ENCODE results near the gene CACNG4.

The CACNG4 gene

DNA sequence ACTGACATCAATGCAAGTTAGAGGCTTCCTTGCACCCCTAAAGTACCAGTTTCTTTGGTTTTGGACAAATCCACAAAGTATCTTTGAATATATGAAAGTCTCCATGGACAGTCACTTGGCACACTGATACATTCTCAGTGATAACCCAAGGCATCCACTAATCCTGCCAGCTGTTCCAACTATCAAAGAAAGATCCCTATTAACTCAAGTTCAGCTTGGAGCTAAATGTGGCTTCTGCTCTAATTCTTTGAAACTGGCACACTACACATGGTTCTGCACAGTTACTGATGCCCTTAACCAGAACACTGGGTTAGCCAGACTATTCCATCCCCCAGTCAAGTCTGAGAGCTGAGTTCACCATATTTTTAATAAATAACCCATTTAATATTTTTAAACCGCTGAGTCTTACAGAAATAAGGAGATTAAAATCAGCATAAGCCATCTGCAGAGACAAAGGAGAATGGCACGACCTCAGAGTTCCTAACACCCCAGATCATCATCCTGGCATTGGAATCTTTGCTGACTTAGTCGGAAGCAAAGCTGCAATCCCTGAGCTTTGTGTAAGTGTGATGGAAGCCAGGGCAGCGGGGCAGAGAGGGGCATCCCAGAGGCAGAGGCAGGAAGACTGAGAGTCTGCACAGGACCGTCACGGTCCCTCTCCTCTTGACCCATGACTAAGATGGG, 86.1 kb downstream of the CACNG4 start:
- Mint-ChIP-seq H3K27ac (no peak overlapping the region), H3K4me1 (no peaks in the 10 kb centered on the region), H3K9me3 (peaks cover 5% of the 10 kb centered on the region), H3K36me3 (peaks cover 3% of the 10 kb centered on the region), H3K4me3 (no peak overlapping the region), H3K27me3 (peaks cover 1% of the 10 kb centered on the region)
- no peak for ATAC-seq (ENCODE audit: low read depth)
- DNase-seq (ENCODE audit: low spot score in 2 of 2): no peak

DNA sequence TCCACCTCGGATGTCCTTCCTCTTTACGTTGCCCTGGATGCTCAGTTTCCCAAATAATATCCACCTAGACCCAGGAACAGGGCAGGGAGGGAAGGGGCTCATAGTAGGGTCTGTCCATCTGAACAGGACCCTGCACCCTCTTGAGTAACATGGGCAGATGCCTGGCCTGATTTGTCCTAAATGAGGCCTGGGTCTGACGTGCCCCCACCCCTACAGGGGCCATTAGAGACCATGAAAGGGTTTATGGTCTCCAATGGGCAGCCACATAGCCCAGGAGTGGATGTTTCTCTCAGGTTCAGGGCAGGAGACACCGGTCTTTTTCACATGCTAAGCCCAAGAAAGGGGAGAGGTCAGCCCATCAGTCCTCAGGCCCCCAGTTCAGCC, 86.6 kb downstream of the CACNG4 start:
- Mint-ChIP-seq H3K27ac (no peak overlapping the region), H3K27me3 (peaks cover 1% of the 10 kb centered on the region), H3K9me3 (peaks cover 5% of the 10 kb centered on the region), H3K4me3 (no peak overlapping the region), H3K36me3 (peaks cover 3% of the 10 kb centered on the region), H3K4me1 (peaks cover 1% of the 10 kb centered on the region)
- ATAC-seq (ENCODE audit: low read depth) (no peak), DNase-seq (ENCODE audit: low spot score in 2 of 2) (no peak)

DNA sequence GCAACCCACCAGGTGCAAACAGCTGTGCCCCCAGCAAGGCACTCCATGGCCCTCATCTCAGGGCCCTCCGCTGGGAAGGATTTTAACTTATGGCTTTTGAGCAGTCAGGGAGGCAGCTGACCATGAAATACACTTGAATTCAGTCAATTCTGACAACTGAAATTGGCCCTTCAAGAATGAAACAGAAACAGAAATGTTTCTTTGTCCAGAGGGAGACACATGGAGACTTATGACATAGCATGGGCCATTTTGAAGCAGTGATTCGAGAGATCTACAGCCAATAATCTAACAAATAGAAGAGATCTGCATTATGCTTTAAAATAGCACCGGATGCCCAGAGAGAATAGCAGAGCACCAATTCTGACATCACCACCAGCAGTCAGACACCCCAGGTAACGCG, 87.3 kb downstream of the CACNG4 start:
- no peaks in the 10 kb centered on the region for H3K27me3 Mint-ChIP-seq
- peaks cover 8% of the 10 kb centered on the region for H3K4me1 Mint-ChIP-seq
- ATAC-seq (ENCODE audit: low read depth): no peak
- no peak overlapping the region for H3K27ac Mint-ChIP-seq
- no peak overlapping the region for H3K4me3 Mint-ChIP-seq
- no peak for DNase-seq (ENCODE audit: low spot score in 2 of 2)
- peaks cover 4% of the 10 kb centered on the region for H3K9me3 Mint-ChIP-seq
- H3K36me3 Mint-ChIP-seq: peaks cover 2% of the 10 kb centered on the region

DNA sequence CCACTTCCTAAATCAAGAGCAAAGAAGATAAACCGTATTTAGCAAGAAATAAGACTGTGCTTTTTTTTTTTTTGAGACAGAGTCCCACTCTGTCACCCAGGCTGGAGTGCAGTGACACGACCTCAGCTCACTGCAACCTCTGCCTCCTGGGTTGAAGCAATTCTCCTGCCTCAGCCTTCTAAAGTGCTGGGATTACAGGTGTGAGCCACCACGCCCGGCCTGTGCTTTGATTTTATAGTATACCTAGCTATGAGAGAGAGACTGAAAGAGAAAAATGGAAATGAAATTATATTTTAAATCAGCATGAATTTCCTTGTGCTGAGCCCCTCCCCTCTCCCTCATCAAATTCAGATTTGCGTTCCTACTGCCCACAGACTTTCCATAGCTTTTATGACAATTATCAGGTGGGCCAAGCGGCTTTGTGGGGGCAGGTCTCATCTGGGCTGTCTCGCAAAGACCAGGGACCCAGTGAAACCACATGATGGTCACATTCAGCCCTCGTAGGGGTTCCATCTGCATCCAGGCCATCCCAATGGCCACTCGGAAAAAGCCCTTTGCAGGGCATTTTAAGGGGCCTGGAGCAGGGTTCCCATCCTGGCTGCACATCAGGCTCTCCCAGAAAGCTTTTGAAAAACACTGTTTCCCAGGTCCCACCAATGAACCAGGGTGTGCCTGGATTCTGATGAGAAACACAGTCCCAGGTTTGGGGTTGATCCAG, 88.4 kb downstream of the CACNG4 start:
- H3K9me3 Mint-ChIP-seq: peaks cover 4% of the 10 kb centered on the region
- peaks cover 2% of the 10 kb centered on the region for H3K36me3 Mint-ChIP-seq
- peaks cover 8% of the 10 kb centered on the region for H3K4me1 Mint-ChIP-seq
- no peaks in the 10 kb centered on the region for H3K27me3 Mint-ChIP-seq
- no peak overlapping the region for H3K27ac Mint-ChIP-seq
- ATAC-seq (ENCODE audit: low read depth): no peak
- DNase-seq (ENCODE audit: low spot score in 2 of 2): no peak
- H3K4me3 Mint-ChIP-seq: no peak overlapping the region

DNA sequence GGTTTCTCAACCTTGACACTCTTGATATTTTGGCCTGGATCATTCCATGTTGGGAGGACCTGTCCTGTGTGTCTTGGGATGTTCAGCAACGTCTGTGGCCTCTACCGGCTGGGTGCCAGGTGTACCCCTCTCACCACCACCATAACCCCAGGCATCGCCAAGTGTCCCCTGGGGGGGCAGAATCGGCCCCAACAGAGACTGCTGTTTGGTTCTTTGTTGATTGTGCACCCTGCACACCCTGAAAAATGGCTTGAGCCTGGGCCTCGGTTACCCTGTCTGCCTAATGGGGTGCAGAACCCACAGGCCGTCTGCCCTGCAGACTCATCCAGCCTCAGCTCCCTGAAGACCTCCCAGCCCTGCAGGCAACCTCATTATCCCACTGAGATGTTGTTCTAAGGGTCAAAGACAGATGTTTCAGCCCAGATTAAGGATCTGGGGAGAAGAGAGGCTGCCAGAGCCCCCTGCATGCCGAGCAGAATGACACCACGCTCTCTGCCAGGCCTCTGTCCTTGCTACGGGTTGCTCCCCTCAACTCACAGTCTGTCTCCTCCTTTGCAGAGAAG, 89.0 kb downstream of the CACNG4 start:
- H3K36me3 Mint-ChIP-seq: peaks cover 2% of the 10 kb centered on the region
- H3K27me3 Mint-ChIP-seq: no peaks in the 10 kb centered on the region
- DNase-seq (ENCODE audit: low spot score in 2 of 2) (no peak), ATAC-seq (ENCODE audit: low read depth) (no peak)
- H3K9me3 Mint-ChIP-seq: peaks cover 7% of the 10 kb centered on the region
- no peak overlapping the region for H3K27ac Mint-ChIP-seq
- peaks cover 8% of the 10 kb centered on the region for H3K4me1 Mint-ChIP-seq
- no peak overlapping the region for H3K4me3 Mint-ChIP-seq

DNA sequence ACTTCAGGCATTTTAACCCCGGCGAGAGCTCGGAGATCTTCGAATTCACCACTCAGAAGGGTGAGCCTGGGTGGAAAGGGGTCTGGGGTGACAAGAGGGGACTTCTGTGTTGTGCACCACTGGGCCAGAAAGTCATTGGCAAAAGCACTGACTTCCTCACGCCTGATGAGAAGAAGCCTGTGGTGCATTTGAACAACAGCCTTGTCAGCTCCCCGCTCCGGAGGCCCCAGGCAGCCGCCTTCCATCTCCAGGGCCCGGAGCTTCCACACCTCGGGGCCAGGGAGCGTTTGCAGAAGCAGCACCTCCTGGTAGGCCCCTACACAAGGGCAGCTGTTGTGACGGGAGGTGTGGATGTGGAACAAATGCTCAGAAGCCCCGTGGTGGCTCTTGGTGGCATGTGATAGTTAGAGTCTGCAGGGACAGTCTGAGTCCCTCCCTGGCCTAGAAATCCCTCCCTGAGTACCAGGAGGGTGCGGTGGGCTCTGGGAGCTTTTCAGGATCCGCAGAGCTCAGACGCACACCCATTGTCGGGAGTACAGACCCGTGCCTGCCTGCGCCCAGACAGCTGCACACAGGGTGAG, 89.6 kb downstream of the CACNG4 start:
- Mint-ChIP-seq H3K4me3 (no peak overlapping the region), H3K9me3 (peaks cover 3% of the 10 kb centered on the region), H3K27me3 (no peaks in the 10 kb centered on the region), H3K36me3 (no peaks in the 10 kb centered on the region), H3K27ac (no peak overlapping the region), H3K4me1 (peaks cover 8% of the 10 kb centered on the region)
- ATAC-seq (ENCODE audit: low read depth): no peak
- no peak for DNase-seq (ENCODE audit: low spot score in 2 of 2)

DNA sequence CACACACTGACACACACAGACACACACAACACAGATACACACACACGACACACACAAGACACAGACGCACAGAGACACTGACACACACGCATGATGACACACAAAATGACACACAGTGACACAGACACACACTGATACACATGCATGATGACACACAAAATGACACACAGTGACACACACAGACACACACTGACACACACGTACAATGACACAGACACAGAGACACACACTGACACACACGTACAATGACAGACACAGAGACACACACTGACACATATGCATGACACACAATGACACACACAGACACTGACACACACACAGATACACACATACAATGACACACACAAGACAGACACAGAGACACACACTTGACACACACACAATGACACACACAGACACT, 90.1 kb downstream of the CACNG4 start:
- no peak overlapping the region for H3K4me3 Mint-ChIP-seq
- H3K27ac Mint-ChIP-seq: no peak overlapping the region
- no peak for ATAC-seq (ENCODE audit: low read depth)
- peaks cover 3% of the 10 kb centered on the region for H3K9me3 Mint-ChIP-seq
- no peaks in the 10 kb centered on the region for H3K27me3 Mint-ChIP-seq
- H3K36me3 Mint-ChIP-seq: peaks cover 2% of the 10 kb centered on the region
- peaks cover 8% of the 10 kb centered on the region for H3K4me1 Mint-ChIP-seq
- no peak for DNase-seq (ENCODE audit: low spot score in 2 of 2)

DNA sequence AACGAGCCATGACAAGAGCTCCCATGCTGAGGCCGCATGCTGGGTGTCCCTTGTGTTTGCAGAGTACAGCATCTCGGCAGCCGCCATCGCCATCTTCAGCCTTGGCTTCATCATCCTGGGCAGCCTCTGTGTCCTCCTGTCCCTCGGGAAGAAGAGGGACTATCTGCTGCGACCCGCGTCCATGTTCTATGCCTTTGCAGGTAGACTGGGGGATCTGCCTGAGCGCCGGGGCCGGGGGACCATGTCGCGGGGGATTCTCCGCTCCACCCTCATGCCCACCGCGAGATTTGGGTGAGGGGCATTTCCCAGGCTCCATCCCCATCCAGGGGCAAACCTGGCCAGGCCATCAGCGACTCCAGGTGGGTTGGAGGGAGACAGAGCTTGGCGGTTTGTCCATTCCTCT, 90.5 kb downstream of the CACNG4 start:
- H3K36me3 Mint-ChIP-seq: peaks cover 2% of the 10 kb centered on the region
- H3K4me1 Mint-ChIP-seq: peaks cover 8% of the 10 kb centered on the region
- no peak overlapping the region for H3K27ac Mint-ChIP-seq
- no peak overlapping the region for H3K4me3 Mint-ChIP-seq
- no peak for ATAC-seq (ENCODE audit: low read depth)
- H3K9me3 Mint-ChIP-seq: peaks cover 3% of the 10 kb centered on the region
- no peak for DNase-seq (ENCODE audit: low spot score in 2 of 2)
- no peaks in the 10 kb centered on the region for H3K27me3 Mint-ChIP-seq

DNA sequence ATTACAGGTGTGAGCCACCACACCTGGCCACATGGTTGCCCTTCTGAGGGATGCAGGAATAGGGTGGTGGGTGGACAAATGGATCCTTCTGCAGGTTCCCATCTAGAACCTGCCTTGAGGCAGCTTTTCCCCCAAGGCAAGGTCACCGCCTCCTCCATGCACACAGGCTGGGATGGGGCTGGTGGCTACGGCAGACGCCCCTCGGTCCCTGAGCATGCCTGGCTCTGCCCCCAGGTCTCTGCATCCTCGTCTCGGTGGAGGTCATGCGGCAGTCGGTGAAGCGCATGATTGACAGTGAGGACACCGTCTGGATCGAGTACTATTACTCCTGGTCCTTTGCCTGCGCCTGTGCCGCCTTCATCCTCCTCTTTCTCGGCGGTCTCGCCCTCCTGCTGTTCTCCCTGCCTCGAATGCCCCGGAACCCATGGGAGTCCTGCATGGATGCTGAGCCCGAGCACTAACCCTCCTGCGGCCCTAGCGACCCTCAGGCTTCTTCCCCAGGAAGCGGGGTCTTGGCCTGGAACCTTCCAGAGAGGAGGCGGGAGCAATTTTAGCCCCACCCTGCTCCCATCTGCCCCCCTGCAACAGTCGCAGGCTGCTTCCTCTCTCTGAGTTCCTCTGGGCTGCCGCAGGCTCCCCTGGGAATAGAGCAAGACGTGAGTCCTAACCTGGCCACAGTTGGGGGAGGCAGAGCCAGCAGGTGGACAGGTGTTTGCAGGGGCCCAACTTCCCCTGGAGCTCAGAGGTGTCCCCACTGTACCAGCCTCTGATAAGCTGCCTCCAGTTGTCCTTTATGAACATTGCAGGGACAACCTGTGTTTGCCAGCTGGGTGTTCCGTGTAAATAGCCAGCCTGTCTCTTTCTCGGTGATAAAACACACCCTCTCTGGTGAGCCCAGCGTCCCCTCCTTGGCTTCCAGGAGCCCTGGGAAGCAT, 91.6 kb downstream of the CACNG4 start:
- peak overlapping the region; percentile 15 for H3K27ac Mint-ChIP-seq
- DNase-seq (ENCODE audit: low spot score in 2 of 2) (no peak), ATAC-seq (ENCODE audit: low read depth) (peak; percentile 59)
- H3K4me1 Mint-ChIP-seq: peaks cover 8% of the 10 kb centered on the region
- no peak overlapping the region for H3K4me3 Mint-ChIP-seq
- H3K27me3 Mint-ChIP-seq: no peaks in the 10 kb centered on the region
- H3K9me3 Mint-ChIP-seq: peaks cover 3% of the 10 kb centered on the region
- peaks cover 9% of the 10 kb centered on the region for H3K36me3 Mint-ChIP-seq

DNA sequence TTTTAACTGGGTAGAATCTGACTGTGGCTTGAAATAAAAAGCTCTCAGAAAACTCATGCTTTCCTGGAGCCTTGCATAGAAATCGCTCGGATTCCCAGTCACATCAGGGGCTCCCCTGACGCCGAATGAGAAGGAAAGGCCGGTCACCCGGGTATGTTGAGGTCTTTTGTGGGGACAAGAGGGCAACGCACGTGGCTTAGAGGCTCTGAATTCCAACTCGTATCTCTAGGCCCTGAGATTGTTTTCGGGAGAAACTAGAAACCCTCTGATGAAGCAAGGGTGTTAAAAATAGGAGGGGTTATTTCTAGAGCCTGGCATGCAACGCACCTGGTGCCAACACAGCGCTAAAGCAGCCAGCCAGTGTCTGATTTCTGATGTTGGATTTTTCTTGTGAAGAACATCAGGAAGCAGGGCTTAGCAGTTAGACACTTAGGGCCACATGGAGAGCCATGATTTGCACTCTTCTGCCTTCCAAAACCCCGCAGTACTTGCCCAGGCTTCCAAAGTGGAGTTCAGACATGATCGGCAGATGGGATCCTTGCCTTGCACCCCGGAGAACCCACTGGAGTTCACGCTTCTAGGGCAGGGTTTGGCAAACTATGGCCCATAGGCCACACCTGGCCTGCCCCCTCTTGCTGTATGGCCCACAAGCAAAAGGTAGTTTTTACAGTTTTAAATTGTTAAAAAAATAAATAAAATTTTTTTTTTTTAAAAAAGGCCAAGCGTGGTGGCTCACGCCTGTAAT, 92.4 kb downstream of the CACNG4 start:
- DNase-seq (ENCODE audit: low spot score in 2 of 2) (no peak), ATAC-seq (ENCODE audit: low read depth) (no peak)
- Mint-ChIP-seq H3K27me3 (no peaks in the 10 kb centered on the region), H3K36me3 (peaks cover 9% of the 10 kb centered on the region), H3K27ac (no peak overlapping the region), H3K9me3 (peaks cover 3% of the 10 kb centered on the region), H3K4me1 (peaks cover 8% of the 10 kb centered on the region), H3K4me3 (no peak overlapping the region)

DNA sequence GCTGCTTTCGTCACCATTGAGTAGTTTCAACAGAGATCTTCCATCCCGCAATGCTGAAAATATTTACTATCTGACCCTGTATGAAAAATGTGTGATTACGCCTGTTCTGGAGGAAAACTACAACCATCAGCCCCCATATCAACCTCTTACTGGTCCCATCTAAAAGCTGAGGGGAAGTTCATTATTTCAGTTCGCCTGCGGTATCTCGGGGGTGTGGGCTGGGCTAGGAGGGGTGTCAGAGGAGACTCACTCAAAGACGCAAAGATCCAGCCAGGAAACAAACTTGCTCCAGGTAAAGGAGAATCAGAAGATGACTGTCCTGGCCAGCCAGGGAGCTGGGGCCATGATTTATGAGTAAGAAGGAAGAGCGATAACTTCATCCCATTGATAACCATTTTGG, 93.5 kb downstream of the CACNG4 start:
- Mint-ChIP-seq H3K27me3 (no peaks in the 10 kb centered on the region), H3K4me1 (peaks cover 8% of the 10 kb centered on the region), H3K4me3 (no peak overlapping the region), H3K36me3 (peaks cover 12% of the 10 kb centered on the region), H3K27ac (no peak overlapping the region), H3K9me3 (peaks cover 5% of the 10 kb centered on the region)
- ATAC-seq (ENCODE audit: low read depth) (no peak), DNase-seq (ENCODE audit: low spot score in 2 of 2) (no peak)

DNA sequence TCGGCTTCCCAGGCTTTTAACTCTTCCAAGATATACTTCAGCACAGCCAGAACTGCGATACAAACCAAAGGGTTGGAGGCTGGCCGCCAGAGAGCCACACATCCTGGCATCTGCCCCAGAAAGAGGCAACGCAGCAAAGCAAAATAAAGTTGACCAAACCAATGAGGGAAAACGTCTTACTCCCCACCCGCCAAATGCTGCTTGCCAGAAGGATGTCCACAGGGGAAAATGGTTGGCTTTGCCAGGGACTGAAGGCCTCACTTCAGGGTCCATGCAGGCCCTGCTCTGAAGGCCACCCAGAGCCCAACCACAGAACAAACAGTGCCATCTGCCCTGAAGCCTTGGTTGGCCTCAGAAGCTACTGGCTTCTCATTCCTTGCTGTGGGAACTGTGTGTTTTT, 94.9 kb downstream of the CACNG4 start:
- Mint-ChIP-seq H3K36me3 (peaks cover 14% of the 10 kb centered on the region), H3K27me3 (no peaks in the 10 kb centered on the region), H3K4me3 (no peak overlapping the region), H3K27ac (no peak overlapping the region), H3K4me1 (peaks cover 8% of the 10 kb centered on the region), H3K9me3 (peaks cover 7% of the 10 kb centered on the region)
- no peak for ATAC-seq (ENCODE audit: low read depth)
- no peak for DNase-seq (ENCODE audit: low spot score in 2 of 2)

DNA sequence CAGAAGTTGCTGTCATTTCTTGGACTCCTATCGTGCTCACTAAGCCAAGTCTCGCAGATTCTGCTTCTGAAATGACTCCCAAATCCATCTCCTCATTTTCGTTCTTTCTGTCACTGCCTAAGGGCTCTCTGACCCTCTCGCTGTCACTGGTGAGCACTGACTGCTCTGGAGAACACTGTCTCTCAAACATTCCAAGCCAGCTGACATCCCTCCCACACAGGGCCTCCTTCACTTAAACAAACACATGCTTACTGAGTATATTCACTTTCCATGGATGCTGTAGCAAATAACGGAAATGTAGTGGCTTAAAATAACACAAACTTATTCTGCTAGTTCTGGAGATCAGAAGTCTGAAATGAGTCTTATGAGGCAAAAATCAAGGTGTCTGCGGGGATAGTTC, 98.6 kb downstream of the CACNG4 start:
- no peak overlapping the region for H3K4me3 Mint-ChIP-seq
- no peaks in the 10 kb centered on the region for H3K27me3 Mint-ChIP-seq
- DNase-seq (ENCODE audit: low spot score in 2 of 2) (no peak), ATAC-seq (ENCODE audit: low read depth) (no peak)
- H3K36me3 Mint-ChIP-seq: peaks cover 17% of the 10 kb centered on the region
- peaks cover 5% of the 10 kb centered on the region for H3K9me3 Mint-ChIP-seq
- H3K27ac Mint-ChIP-seq: no peak overlapping the region
- H3K4me1 Mint-ChIP-seq: no peaks in the 10 kb centered on the region
